Common myeloid progenitor, CD34-positive (primary cell): ENCODE measurements around the gene GABRP.

Experiments used
- CTCF ChIA-PET: fragments of 350-600 bp; sonication (Branson Sonifier 250); formaldehyde crosslinking; loops from one replicate; lab custom pipeline; 2021; ENCODE audit warnings: antibody characterized with exemption; lab: Charles Lee
- POLR2A ChIA-PET: fragments of 350-600 bp; sonication (Branson Sonifier 250); formaldehyde crosslinking; loops from one replicate; lab custom pipeline; 2021; ENCODE audit warnings: antibody characterized with exemption; lab: Charles Lee
- DNase-seq, 3 donors: peaks; one replicate each; pipeline versions ENCODE4 v3.0.0 to v3.0.0-alpha.2; 2013
- H3K27ac ChIP-seq, 2 experiments: 1 replicate in 1 of 2; 2 replicates in 1 of 2; pipeline ENCODE4 v1.7.0; 2013; ENCODE audit warnings: inconsistent platforms in 2 of 2, low read length in 2 of 2, mild to moderate bottlenecking in 2 of 2, low read depth in 1 of 2, moderate library complexity in 1 of 2; ENCODE audit not compliant: severe bottlenecking in 2 of 2, insufficient read depth in 1 of 2, poor library complexity in 1 of 2
- H3K27me3 ChIP-seq, 5 experiments: replicated peaks in 2 of 5; 1 replicate in 3 of 5; 2 replicates in 2 of 5; pipeline versions ENCODE4 v1.6.1 to v1.7.0; 2013; ENCODE audit warnings: low read length in 4 of 5, mild to moderate bottlenecking in 2 of 5, moderate library complexity in 2 of 5, inconsistent platforms in 1 of 5; ENCODE audit not compliant: insufficient read depth in 5 of 5, control insufficient read depth in 4 of 5
- H3K36me3 ChIP-seq, 4 experiments: 1 replicate in 2 of 4; 2 replicates in 2 of 4; pipeline versions ENCODE4 v1.6.1 to v1.7.0; 2013; ENCODE audit warnings: low read length in 3 of 4, control low read depth in 1 of 4, mild to moderate bottlenecking in 1 of 4; ENCODE audit not compliant: control insufficient read depth in 4 of 4, insufficient read depth in 4 of 4
- H3K4me1 ChIP-seq, 4 experiments: 1 replicate in 3 of 4; 2 replicates in 1 of 4; pipeline versions ENCODE4 v1.6.1 to v1.7.1; 2013; ENCODE audit warnings: low read length in 3 of 4, mild to moderate bottlenecking in 3 of 4, control low read depth in 1 of 4, inconsistent platforms in 1 of 4, moderate library complexity in 1 of 4; ENCODE audit not compliant: control insufficient read depth in 4 of 4, insufficient read depth in 4 of 4; ENCODE audit errors: control extremely low read depth in 1 of 4
- H3K4me3 ChIP-seq, 7 experiments: 1 replicate in 4 of 7; 2 replicates in 3 of 7; pipeline versions ENCODE4 v1.5.1 to v1.7.0; 2013; ENCODE audit warnings: mild to moderate bottlenecking in 7 of 7, low read length in 6 of 7, moderate library complexity in 6 of 7, inconsistent platforms in 2 of 7, low read depth in 2 of 7, control low read depth in 1 of 7; ENCODE audit not compliant: insufficient read depth in 4 of 7, control insufficient read depth in 1 of 7; ENCODE audit errors: extremely low read depth in 1 of 7
- H3K9me3 ChIP-seq, 5 experiments: 1 replicate in 4 of 5; 2 replicates in 1 of 5; pipeline versions ENCODE4 v1.6.1 to v1.7.1; 2013; ENCODE audit warnings: low read length in 4 of 5, mild to moderate bottlenecking in 2 of 5, inconsistent platforms in 1 of 5, low read depth in 1 of 5, moderate library complexity in 1 of 5; ENCODE audit not compliant: control insufficient read depth in 4 of 5, insufficient read depth in 2 of 5; ENCODE audit errors: control extremely low read depth in 1 of 5
- WGBS: methylation state at CpG from one replicate; pipeline ENCODE4 v1.1.5; 2013; ENCODE audit not compliant: insufficient coverage; 5-methylcytosine and 5-hydroxymethylcytosine counted together

The GABRP gene

GRCh38 chr5:170755679-170756456, 27.7 kb upstream of the GABRP start:
- no peak overlapping the region for H3K27ac ChIP-seq
- ChIA-PET CTCF (interaction anchor here (1.4 to 2.1 kb wide), 2 partner anchors 10 to 35 kb away, joined by 4 to 7 read pairs; no protein-coding TSS in a partner anchor), POLR2A (no interaction called here)
- H3K36me3 ChIP-seq: no peaks in the 10 kb centered on the region
- H3K4me1 ChIP-seq: no peaks in the 10 kb centered on the region
- 98% methylated on average over 6 of the region's 7 CpGs for WGBS
- no peak for DNase-seq
- peaks cover 0 to 11% (median 6%) of the 10 kb centered on the region in 5 experiments for H3K27me3 ChIP-seq
- H3K9me3 ChIP-seq: no peaks in the 10 kb centered on the region
- H3K4me3 ChIP-seq: no peak overlapping the region

- H3K9me3 ChIP-seq: no peaks in the 10 kb centered on the region
- WGBS: 100% methylated on average over 5 of the region's 8 CpGs
- no peak overlapping the region for H3K4me3 ChIP-seq
- H3K27me3 ChIP-seq: peaks cover 0 to 10% (median 6%) of the 10 kb centered on the region in 5 experiments
- H3K27ac ChIP-seq: no peak overlapping the region
- POLR2A ChIA-PET: no interaction called here
- H3K36me3 ChIP-seq: no peaks in the 10 kb centered on the region
- no peak for DNase-seq
- H3K4me1 ChIP-seq: no peaks in the 10 kb centered on the region
- CTCF ChIA-PET: interaction anchor here (1.4 to 2.1 kb wide), 2 partner anchors 11 to 34 kb away, joined by 4 to 7 read pairs; no protein-coding TSS in a partner anchor
These were observed 26.8 kb upstream of the GABRP start for GRCh38 chr5:170756691-170757090.

- no peak overlapping the region for H3K4me3 ChIP-seq
- no peaks in the 10 kb centered on the region for H3K9me3 ChIP-seq
- H3K36me3 ChIP-seq: no peaks in the 10 kb centered on the region
- CTCF ChIA-PET: no interaction called here
- no peaks in the 10 kb centered on the region for H3K4me1 ChIP-seq
- no peak overlapping the region for H3K27ac ChIP-seq
- POLR2A ChIA-PET: no interaction called here
- no peak for DNase-seq
- H3K27me3 ChIP-seq: peaks cover 0 to 6% (median 4%) of the 10 kb centered on the region in 5 experiments
- 71% methylated on average over 2 of the region's 4 CpGs for WGBS
These were observed 26.3 kb upstream of the GABRP start for GRCh38 chr5:170757182-170757601.

- Histone ChIP-seq H3K27ac (no peak overlapping the region), H3K4me3 (no peak overlapping the region), H3K27me3 (peaks cover 0 to 2% (median 0%) of the 10 kb centered on the region in 5 experiments), H3K4me1 (no peaks in the 10 kb centered on the region), H3K36me3 (no peaks in the 10 kb centered on the region), H3K9me3 (no peaks in the 10 kb centered on the region)
- DNase-seq: no peak
- ChIA-PET CTCF (no interaction called here), POLR2A (no interaction called here)
- 95% methylated on average over 2 of the region's 2 CpGs for WGBS
These were observed 25.9 kb upstream of the GABRP start for GRCh38 chr5:170757669-170758068.

GRCh38 chr5:170758481-170758880, 25.0 kb upstream of the GABRP start:
- Histone ChIP-seq H3K9me3 (no peaks in the 10 kb centered on the region), H3K36me3 (no peaks in the 10 kb centered on the region), H3K27ac (no peak overlapping the region), H3K4me3 (no peak overlapping the region), H3K4me1 (no peaks in the 10 kb centered on the region), H3K27me3 (peaks cover 0 to 2% (median 0%) of the 10 kb centered on the region in 5 experiments)
- WGBS: 90% methylated on average over 2 of the region's 3 CpGs
- POLR2A ChIA-PET: no interaction called here
- CTCF ChIA-PET: no interaction called here
- no peak for DNase-seq

GRCh38 chr5:170760113-170760512, 23.4 kb upstream of the GABRP start:
- CTCF ChIA-PET: no interaction called here
- POLR2A ChIA-PET: no interaction called here
- 88% methylated on average over 9 of the region's 9 CpGs for WGBS

GRCh38 chr5:170761048-170761707, 22.3 kb upstream of the GABRP start:
- ChIA-PET POLR2A (no interaction called here), CTCF (no interaction called here)
- no peaks in the 10 kb centered on the region for H3K36me3 ChIP-seq
- H3K27ac ChIP-seq: no peak overlapping the region
- DNase-seq: no peak
- H3K27me3 ChIP-seq: peaks cover 0 to 2% (median 0%) of the 10 kb centered on the region in 5 experiments
- 96% methylated on average over 3 of the region's 7 CpGs for WGBS
- no peak overlapping the region for H3K4me3 ChIP-seq
- no peaks in the 10 kb centered on the region for H3K9me3 ChIP-seq
- no peaks in the 10 kb centered on the region for H3K4me1 ChIP-seq

More at GRCh38 chr5:170760113-170760512, 23.4 kb upstream of the GABRP start:
- peaks cover 0 to 2% (median 0%) of the 10 kb centered on the region in 5 experiments for H3K27me3 ChIP-seq
- H3K4me3 ChIP-seq: no peak overlapping the region
- no peaks in the 10 kb centered on the region for H3K4me1 ChIP-seq
- H3K36me3 ChIP-seq: no peaks in the 10 kb centered on the region
- no peak for DNase-seq
- no peaks in the 10 kb centered on the region for H3K9me3 ChIP-seq
- H3K27ac ChIP-seq: no peak overlapping the region
